ENCODE data around the gene KRTAP4-3.

The KRTAP4-3 gene

GRCh38 chr17:41131979-41132378 lies 36.0 kb downstream of the KRTAP4-3 start:
- H3K36me3 ChIP-seq (ENCODE audit: insufficient read depth, low read length), result no peaks in the 10 kb centered on the region
- H3K4me2 ChIP-seq (ENCODE audit: low read depth, low read length, poor library complexity, severe bottlenecking), result no peak overlapping the region
- no peak for TF ChIP-seq EZH2phosphoT487 (IDR thresholded peaks at IDR 0.05; ENCODE audit: borderline replicate concordance)
- no peak for TF ChIP-seq CTCF (conservative IDR thresholded peaks at IDR 0.05; ENCODE audit: low read length)
- H3K4me3 ChIP-seq (ENCODE audit: low read length, poor library complexity, severe bottlenecking), result no peak overlapping the region
- H3K4me1 ChIP-seq (ENCODE audit: insufficient read depth, low read length, poor library complexity, severe bottlenecking), result peaks cover 18% of the 10 kb centered on the region
- no peaks in the 10 kb centered on the region for H3F3A ChIP-seq (ENCODE audit: low read depth)
- H3K9ac ChIP-seq (ENCODE audit: low read depth, low read length, poor library complexity, severe bottlenecking), result no peak overlapping the region
- H3K9me3 ChIP-seq (ENCODE audit: insufficient read depth, low read depth, low read length), result no peaks in the 10 kb centered on the region
- no peaks in the 10 kb centered on the region for H3K79me2 ChIP-seq (ENCODE audit: insufficient read depth, low read length)
- H4K20me1 ChIP-seq (ENCODE audit: insufficient read depth, low read length, poor library complexity, severe bottlenecking), result no peaks in the 10 kb centered on the region
- H3K9me2 ChIP-seq (replicated peaks; ENCODE audit: low read depth, low read length), result no peaks in the 10 kb centered on the region
- no peaks in the 10 kb centered on the region for H3K27me3 ChIP-seq (ENCODE audit: insufficient read depth, low read length, poor library complexity, severe bottlenecking)
- H2AFZ ChIP-seq (ENCODE audit: low read length), result no peak overlapping the region

- no peaks in the 10 kb centered on the region for H3K36me3 ChIP-seq (ENCODE audit: insufficient read depth, low read length)
- TF ChIP-seq EZH2phosphoT487 (IDR thresholded peaks at IDR 0.05; ENCODE audit: borderline replicate concordance) (no peak), CTCF (conservative IDR thresholded peaks at IDR 0.05; ENCODE audit: low read length) (no peak)
Measured at GRCh38 chr17:41127371-41127770, 40.6 kb downstream of the KRTAP4-3 start.

GRCh38 chr17:41126412-41126811 lies 41.6 kb downstream of the KRTAP4-3 start:
- Histone ChIP-seq H3F3A (ENCODE audit: low read depth) (no peaks in the 10 kb centered on the region; the same call in 1 of the 2 replicates), H3K27me3 (ENCODE audit: insufficient read depth, low read length, poor library complexity, severe bottlenecking) (no peaks in the 10 kb centered on the region), H2AFZ (ENCODE audit: low read length) (no peak overlapping the region), H3K9me3 (ENCODE audit: insufficient read depth, low read depth, low read length) (no peaks in the 10 kb centered on the region), H3K79me2 (ENCODE audit: insufficient read depth, low read length) (no peaks in the 10 kb centered on the region), H3K36me3 (ENCODE audit: insufficient read depth, low read length) (no peaks in the 10 kb centered on the region), H4K20me1 (ENCODE audit: insufficient read depth, low read length, poor library complexity, severe bottlenecking) (no peaks in the 10 kb centered on the region), H3K9me2 (replicated peaks; ENCODE audit: low read depth, low read length) (no peaks in the 10 kb centered on the region), H3K4me1 (ENCODE audit: insufficient read depth, low read length, poor library complexity, severe bottlenecking) (peaks cover 34% of the 10 kb centered on the region), H3K4me2 (ENCODE audit: low read depth, low read length, poor library complexity, severe bottlenecking) (peak overlapping the region; percentile 56), H3K4me3 (ENCODE audit: low read length, poor library complexity, severe bottlenecking) (no peak overlapping the region), H3K9ac (ENCODE audit: low read depth, low read length, poor library complexity, severe bottlenecking) (no peak overlapping the region)
- TF ChIP-seq CTCF (conservative IDR thresholded peaks at IDR 0.05; ENCODE audit: low read length) (no peak), EZH2phosphoT487 (IDR thresholded peaks at IDR 0.05; ENCODE audit: borderline replicate concordance) (no peak)

More at GRCh38 chr17:41127371-41127770, 40.6 kb downstream of the KRTAP4-3 start:
- Histone ChIP-seq H3K79me2 (ENCODE audit: insufficient read depth, low read length) (no peaks in the 10 kb centered on the region), H3F3A (ENCODE audit: low read depth) (no peaks in the 10 kb centered on the region; the same call in 1 of the 2 replicates), H3K9me3 (ENCODE audit: insufficient read depth, low read depth, low read length) (no peaks in the 10 kb centered on the region), H3K4me1 (ENCODE audit: insufficient read depth, low read length, poor library complexity, severe bottlenecking) (peaks cover 38% of the 10 kb centered on the region), H2AFZ (ENCODE audit: low read length) (no peak overlapping the region), H3K4me3 (ENCODE audit: low read length, poor library complexity, severe bottlenecking) (no peak overlapping the region), H3K9me2 (replicated peaks; ENCODE audit: low read depth, low read length) (no peaks in the 10 kb centered on the region), H3K4me2 (ENCODE audit: low read depth, low read length, poor library complexity, severe bottlenecking) (no peak overlapping the region), H4K20me1 (ENCODE audit: insufficient read depth, low read length, poor library complexity, severe bottlenecking) (no peaks in the 10 kb centered on the region), H3K27me3 (ENCODE audit: insufficient read depth, low read length, poor library complexity, severe bottlenecking) (no peaks in the 10 kb centered on the region), H3K9ac (ENCODE audit: low read depth, low read length, poor library complexity, severe bottlenecking) (no peak overlapping the region)

All from Loucy (cell line).